ENCODE results near the gene PPP6C. TPM values are rescaled to one million over a fixed set of nuclear protein-coding genes. Genes with fewer than 3 reads are reported as not detected.
A peak's percentile ranks its signal among the peaks of the same experiment; 100 is the strongest.
"Not testable (repeated sequence)": the region's sequence is repeated elsewhere in the genome, so short reads cannot be mapped to it uniquely, and the experiment has no call there.

The PPP6C gene
- total RNA-seq, 3 donors from 2014 or later: 50.1 to 52.4 (median 51.4) TPM

DNA sequence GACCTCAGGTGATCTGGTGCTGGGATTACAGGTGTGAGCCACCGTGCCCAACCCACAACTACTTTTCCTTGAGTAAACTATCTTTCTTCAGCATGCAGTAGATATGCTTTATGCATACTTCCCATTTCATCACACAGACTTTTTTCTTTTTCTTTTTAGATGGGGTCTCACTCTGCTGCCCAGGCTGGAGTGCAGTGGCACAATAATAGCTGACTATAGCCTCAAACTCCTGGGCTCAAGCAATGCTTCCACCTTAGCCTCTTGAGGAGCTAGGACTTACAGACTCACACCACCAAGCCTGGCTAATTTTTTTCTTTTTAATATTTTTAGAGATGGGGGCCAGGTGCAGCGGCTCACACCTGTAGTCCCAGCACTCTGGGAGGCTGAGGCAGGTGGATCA is 22.8 kb downstream of the PPP6C start:
- Mint-ChIP-seq H3K4me1 (ENCODE audit: low read depth) (peaks cover 15% of the 10 kb centered on the region), H3K9me3 (no peaks in the 10 kb centered on the region), H3K36me3 (ENCODE audit: insufficient read depth) (peaks cover 19% of the 10 kb centered on the region), H3K4me3 (no peak overlapping the region), H3K27me3 (ENCODE audit: low read depth) (no peaks in the 10 kb centered on the region)
- ATAC-seq: no peak
- DNase-seq: no peak

GRCh38 chr9:125162891-125163290 is 26.7 kb downstream of the PPP6C start:
- H3K4me3 Mint-ChIP-seq; ATAC-seq; DNase-seq; H3K36me3 Mint-ChIP-seq (ENCODE audit: insufficient read depth); H3K9me3 Mint-ChIP-seq; H3K4me1 Mint-ChIP-seq (ENCODE audit: low read depth); H3K27me3 Mint-ChIP-seq (ENCODE audit: low read depth): not testable (repeated sequence)

DNA sequence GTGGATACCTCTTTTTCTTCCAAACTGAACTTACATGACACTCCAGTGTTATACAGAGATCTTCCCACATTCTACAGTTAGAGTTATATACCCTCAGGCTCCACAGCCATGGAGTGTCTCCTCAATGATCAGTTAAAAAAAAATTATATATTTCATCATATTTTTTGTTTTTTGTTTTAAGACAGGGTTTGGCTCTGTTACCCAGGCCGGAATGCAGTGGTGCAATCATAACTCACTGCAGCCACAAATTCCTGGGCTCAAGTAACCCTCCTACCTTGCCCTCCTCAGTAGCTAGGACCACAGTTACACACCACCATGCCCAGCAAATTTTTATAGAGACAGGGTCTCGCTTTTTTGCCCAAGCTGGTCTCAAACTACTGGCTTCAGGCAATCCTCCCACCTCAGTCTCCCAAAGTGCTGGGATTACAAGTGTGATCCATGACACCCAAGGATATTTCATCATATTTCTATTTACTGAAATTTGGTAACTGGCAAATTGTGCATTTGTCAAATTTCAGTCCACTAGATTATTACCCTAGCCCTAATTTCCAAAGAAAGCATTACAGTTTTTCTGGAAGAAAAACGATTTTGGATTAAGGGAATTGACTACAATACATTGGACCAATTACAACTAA is 28.2 kb downstream of the PPP6C start:
- H3K9me3 Mint-ChIP-seq: no peaks in the 10 kb centered on the region
- peaks cover 11% of the 10 kb centered on the region for H3K36me3 Mint-ChIP-seq (ENCODE audit: insufficient read depth)
- no peaks in the 10 kb centered on the region for H3K27me3 Mint-ChIP-seq (ENCODE audit: low read depth)
- no peak overlapping the region for H3K4me3 Mint-ChIP-seq
- no peak for DNase-seq
- peaks cover 10% of the 10 kb centered on the region for H3K4me1 Mint-ChIP-seq (ENCODE audit: low read depth)
- ATAC-seq: no peak

- Mint-ChIP-seq H3K4me3 (no peak overlapping the region), H3K9me3 (no peaks in the 10 kb centered on the region), H3K4me1 (ENCODE audit: low read depth) (peaks cover 5% of the 10 kb centered on the region), H3K36me3 (ENCODE audit: insufficient read depth) (peaks cover 11% of the 10 kb centered on the region), H3K27me3 (ENCODE audit: low read depth) (no peaks in the 10 kb centered on the region)
- DNase-seq (no peak), ATAC-seq (no peak)
Observed at GRCh38 chr9:125160750-125161149, 28.9 kb downstream of the PPP6C start.

- Mint-ChIP-seq H3K36me3 (ENCODE audit: insufficient read depth) (peaks cover 21% of the 10 kb centered on the region), H3K4me3 (no peak overlapping the region), H3K9me3 (no peaks in the 10 kb centered on the region), H3K4me1 (ENCODE audit: low read depth) (peaks cover 4% of the 10 kb centered on the region), H3K27me3 (ENCODE audit: low read depth) (no peaks in the 10 kb centered on the region)
- DNase-seq (no peak), ATAC-seq (no peak)
Observed at GRCh38 chr9:125156551-125156950, 33.1 kb downstream of the PPP6C start.

DNA sequence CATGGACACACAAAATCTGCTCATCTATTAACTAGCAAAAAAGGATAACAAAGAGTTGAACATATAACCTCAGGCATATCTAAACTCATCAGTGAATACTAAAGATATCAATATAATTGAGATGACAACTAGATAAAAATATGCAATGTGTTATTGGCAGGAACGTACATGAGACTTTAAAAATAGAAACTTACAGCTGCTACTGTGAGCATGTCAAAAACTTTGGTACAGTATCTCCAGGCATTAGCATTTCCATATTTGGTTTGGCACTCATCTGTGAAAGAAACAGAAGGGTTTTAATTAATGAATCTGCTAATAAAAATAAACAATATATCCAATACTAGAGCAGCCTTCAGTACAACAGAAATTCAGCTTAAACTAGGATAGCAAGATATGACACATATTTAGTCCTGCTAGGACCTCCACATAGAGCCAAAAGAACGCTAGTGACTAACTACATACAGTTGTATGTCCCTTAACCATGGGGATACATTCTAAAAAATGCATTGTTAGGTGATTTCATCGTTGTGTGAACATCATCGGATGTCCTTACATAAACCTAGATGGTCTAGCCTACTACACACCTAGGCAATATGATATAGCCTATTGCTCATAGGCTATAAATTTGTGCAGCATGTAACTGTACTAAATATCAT is 35.8 kb downstream of the PPP6C start:
- Mint-ChIP-seq H3K27me3 (ENCODE audit: low read depth) (no peaks in the 10 kb centered on the region), H3K4me1 (ENCODE audit: low read depth) (peaks cover 5% of the 10 kb centered on the region), H3K9me3 (no peaks in the 10 kb centered on the region), H3K4me3 (no peak overlapping the region), H3K36me3 (ENCODE audit: insufficient read depth) (peaks cover 23% of the 10 kb centered on the region)
- DNase-seq: no peak
- ATAC-seq: no peak

DNA sequence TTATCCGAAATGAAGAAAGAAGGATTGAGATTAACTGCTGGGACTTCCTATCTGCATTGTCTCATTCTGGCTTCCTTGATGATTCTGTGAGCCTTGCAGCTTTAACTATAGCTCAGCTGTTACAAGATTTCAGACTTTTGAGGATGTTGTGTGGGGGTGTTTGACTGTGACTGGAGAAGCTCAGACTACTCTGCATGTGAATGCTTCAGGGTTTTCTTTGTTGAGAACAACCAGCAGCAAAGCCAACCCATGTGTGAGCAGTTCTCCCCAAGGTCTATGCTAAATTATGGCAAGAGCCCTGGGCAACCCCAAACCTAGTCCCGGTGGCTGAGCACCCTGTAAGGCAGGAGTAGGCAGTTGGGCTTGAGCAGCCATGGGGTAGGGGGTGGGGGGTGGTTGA is 37.9 kb downstream of the PPP6C start:
- DNase-seq (no peak), ATAC-seq (no peak)
- H3K27me3 Mint-ChIP-seq (ENCODE audit: low read depth): no peaks in the 10 kb centered on the region
- H3K4me1 Mint-ChIP-seq (ENCODE audit: low read depth): peaks cover 5% of the 10 kb centered on the region
- H3K9me3 Mint-ChIP-seq: no peaks in the 10 kb centered on the region
- peaks cover 20% of the 10 kb centered on the region for H3K36me3 Mint-ChIP-seq (ENCODE audit: insufficient read depth)
- H3K4me3 Mint-ChIP-seq: no peak overlapping the region

- H3K4me1 Mint-ChIP-seq (ENCODE audit: low read depth): peaks cover 8% of the 10 kb centered on the region
- no peak overlapping the region for H3K4me3 Mint-ChIP-seq
- H3K36me3 Mint-ChIP-seq (ENCODE audit: insufficient read depth): peaks cover 20% of the 10 kb centered on the region
- DNase-seq (no peak), ATAC-seq (no peak)
- H3K27me3 Mint-ChIP-seq (ENCODE audit: low read depth): no peaks in the 10 kb centered on the region
- no peaks in the 10 kb centered on the region for H3K9me3 Mint-ChIP-seq
Observed at GRCh38 chr9:125150349-125151245, 39.0 kb downstream of the PPP6C start.

- no peaks in the 10 kb centered on the region for H3K27me3 Mint-ChIP-seq (ENCODE audit: low read depth)
- no peaks in the 10 kb centered on the region for H3K9me3 Mint-ChIP-seq
- H3K4me1 Mint-ChIP-seq (ENCODE audit: low read depth): peaks cover 15% of the 10 kb centered on the region
- H3K36me3 Mint-ChIP-seq (ENCODE audit: insufficient read depth): peaks cover 9% of the 10 kb centered on the region
- ATAC-seq (no peak), DNase-seq (no peak)
- no peak overlapping the region for H3K4me3 Mint-ChIP-seq
Observed at GRCh38 chr9:125147401-125147951, 42.1 kb downstream of the PPP6C start.

DNA sequence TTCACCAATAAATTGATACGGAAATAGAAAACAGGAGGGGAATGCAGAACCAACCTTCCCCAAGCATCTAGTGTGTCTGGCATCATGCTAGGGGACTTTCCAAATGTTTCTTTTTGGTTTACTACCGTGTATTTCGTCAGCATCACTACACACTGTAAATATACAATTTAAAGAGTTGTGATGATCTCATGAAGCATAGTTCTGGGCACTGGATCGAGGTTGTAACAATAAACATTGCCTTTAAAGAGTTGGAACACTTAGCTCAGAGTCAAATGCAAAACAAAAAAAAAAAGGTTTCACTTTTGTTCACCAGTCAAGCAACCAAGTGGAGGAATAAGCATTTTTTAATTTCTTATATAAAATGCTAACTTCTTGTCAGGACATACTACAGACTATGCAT is 43.4 kb downstream of the PPP6C start:
- ATAC-seq (no peak), DNase-seq (no peak)
- Mint-ChIP-seq H3K4me3 (no peak overlapping the region), H3K27me3 (ENCODE audit: low read depth) (no peaks in the 10 kb centered on the region), H3K36me3 (ENCODE audit: insufficient read depth) (peaks cover 5% of the 10 kb centered on the region), H3K4me1 (ENCODE audit: low read depth) (peaks cover 23% of the 10 kb centered on the region), H3K9me3 (no peaks in the 10 kb centered on the region)

DNA sequence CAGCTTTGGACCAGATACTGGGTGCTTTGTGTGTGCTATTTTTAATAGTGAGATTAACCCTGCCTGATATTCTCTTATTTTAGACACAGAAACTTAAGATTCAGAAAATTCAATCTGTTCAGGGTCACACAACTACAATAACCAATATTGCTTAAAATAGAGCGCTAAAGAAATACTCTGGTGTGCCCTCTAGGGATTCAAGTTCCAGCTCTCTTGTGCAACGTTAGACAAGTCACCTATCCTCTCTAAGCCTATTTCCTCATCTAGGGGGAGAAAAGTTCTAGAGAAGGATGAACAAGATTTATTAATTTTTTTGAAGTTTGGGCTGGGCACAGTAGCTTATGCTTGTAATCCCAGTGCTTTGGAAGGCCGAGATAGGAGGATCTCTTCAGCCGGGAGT is 44.2 kb downstream of the PPP6C start:
- no peak for DNase-seq
- no peak for ATAC-seq
- peaks cover 24% of the 10 kb centered on the region for H3K4me1 Mint-ChIP-seq (ENCODE audit: low read depth)
- no peaks in the 10 kb centered on the region for H3K9me3 Mint-ChIP-seq
- H3K4me3 Mint-ChIP-seq: no peak overlapping the region
- H3K36me3 Mint-ChIP-seq (ENCODE audit: insufficient read depth): peaks cover 5% of the 10 kb centered on the region
- H3K27me3 Mint-ChIP-seq (ENCODE audit: low read depth): no peaks in the 10 kb centered on the region

DNA sequence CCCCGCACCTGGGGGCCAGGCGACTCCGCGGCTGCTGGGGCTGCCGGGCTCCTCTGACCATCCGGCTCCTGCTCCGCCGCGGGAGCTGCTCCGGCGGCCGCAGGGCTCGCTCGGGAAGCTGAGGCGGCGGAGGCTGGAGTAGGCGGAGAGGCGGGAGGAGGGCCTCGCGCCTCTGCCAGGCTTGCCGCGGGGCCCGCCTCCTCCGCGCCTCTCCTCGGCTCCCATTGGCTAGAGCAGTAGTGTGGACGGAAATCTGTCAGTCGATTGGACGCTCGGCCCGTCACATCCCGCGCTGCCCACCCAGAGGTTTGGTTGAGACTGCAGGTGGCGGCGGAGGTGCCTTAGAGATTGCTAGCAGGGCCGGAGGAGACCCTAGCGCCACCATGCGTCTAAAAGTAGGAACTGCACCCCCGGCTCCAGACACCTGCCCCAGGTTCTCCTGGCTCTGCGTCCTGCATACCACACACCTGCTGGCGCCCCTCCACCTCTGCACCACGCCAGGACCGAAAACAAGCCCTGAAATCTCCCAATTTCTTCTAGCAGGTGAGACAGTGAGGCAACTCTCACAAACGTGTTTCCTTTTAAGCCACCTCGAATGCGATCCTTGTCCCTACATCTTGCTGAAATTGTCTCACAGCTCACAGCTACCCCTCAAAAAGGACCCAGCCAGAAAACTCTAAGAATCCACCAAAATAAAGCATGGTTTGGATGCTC is 46.1 kb downstream of the PPP6C start, which contains the start of gene SCAI:
TSS of gene SCAI (minus strand) at position 152 of the 714 bp plus-strand sequence. CDS start at position 61, 91 bp downstream.
- Mint-ChIP-seq H3K36me3 (ENCODE audit: insufficient read depth) (peaks cover 1% of the 10 kb centered on the region), H3K9me3 (no peaks in the 10 kb centered on the region), H3K4me3 (peak within 1 kb of the TSS; percentile 95), H3K4me1 (ENCODE audit: low read depth) (peaks cover 28% of the 10 kb centered on the region), H3K27me3 (ENCODE audit: low read depth) (no peaks in the 10 kb centered on the region)
- ATAC-seq (peak; percentile 100), DNase-seq (peak; percentile 98)

- Mint-ChIP-seq H3K36me3 (ENCODE audit: insufficient read depth) (peaks cover 1% of the 10 kb centered on the region), H3K4me1 (ENCODE audit: low read depth) (peaks cover 28% of the 10 kb centered on the region), H3K27me3 (ENCODE audit: low read depth) (no peaks in the 10 kb centered on the region), H3K4me3 (peak overlapping the region; percentile 95), H3K9me3 (no peaks in the 10 kb centered on the region)
- DNase-seq (no peak), ATAC-seq (peak; percentile 38 to 39)
Observed at GRCh38 chr9:125142560-125143376, 46.8 kb downstream of the PPP6C start.
